ENCODE measurements around the gene GOLGA6L10.
"Not testable (repeated sequence)": the region's sequence is repeated elsewhere in the genome, so short reads cannot be mapped to it uniquely, and the experiment has no call there.

GOLGA6L10 gene, protein sequence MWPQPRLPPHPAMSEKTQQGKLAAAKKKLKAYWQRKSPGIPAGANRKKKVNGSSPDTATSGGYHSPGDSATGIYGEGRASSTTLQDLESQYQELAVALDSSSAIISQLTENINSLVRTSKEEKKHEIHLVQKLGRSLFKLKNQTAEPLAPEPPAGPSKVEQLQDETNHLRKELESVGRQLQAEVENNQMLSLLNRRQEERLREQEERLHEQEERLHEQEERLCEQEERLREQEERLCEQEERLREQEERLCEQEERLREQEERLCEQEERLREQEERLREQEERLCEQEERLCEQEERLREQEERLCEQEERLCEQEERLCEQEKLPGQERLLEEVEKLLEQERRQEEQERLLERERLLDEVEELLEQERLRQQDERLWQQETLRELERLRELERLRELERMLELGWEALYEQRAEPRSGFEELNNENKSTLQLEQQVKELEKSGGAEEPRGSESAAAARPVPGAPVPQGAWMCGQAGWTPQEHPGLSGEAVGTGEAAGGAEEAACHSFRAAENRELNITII

DNA sequence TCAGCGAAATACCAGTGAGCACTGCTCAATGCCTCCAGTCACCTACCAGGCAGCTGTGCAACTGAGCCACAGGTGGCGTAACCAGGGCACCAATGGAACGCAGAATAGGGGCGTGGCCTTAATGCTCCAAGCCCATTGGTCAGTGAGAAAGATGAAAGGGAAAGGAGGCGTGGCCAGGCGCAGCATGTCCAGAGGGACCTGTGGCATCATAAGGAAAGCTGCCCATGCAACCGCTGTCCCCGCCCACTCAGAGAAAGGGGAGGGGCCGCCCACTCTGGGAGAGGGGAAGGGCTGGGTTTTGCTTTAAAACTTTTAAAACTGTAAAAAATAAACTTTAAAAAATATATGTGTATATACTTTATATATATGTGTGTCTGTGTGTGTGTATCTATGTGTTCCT is at the start of gene GOLGA6L10:
TSS of gene GOLGA6L10 (minus strand) at position 101 of the 400 bp plus-strand sequence. CDS start at position 1, 100 bp downstream.
- H3K36me3 Mint-ChIP-seq, H3K9me3 Mint-ChIP-seq, H3K4me1 Mint-ChIP-seq, H3K27ac Mint-ChIP-seq, H3K27me3 Mint-ChIP-seq, H3K4me3 Mint-ChIP-seq: not testable (repeated sequence)

DNA sequence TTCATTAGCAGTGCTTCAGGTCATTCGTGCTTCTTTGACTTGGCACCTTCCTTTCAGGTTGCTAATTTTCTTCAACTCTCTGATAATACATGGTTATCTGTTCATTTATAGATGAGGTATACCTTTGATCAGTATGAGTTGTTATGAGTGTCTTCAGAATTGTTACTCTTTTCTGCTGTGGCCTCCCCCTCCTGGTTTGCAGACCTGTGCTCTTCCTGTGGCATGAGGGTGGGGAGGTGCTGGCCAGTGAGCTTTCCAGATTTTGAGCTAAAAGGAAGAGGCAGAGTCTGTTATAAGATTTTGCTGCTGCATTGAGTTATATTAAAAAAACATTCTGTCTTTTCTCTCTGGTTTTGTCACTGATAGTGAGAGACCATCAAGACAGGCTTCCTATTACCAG is 49.5 kb upstream of the GOLGA6L10 start:
- no peaks in the 10 kb centered on the region for H3K9me3 Mint-ChIP-seq
- no peak overlapping the region for H3K4me3 Mint-ChIP-seq
- H3K27me3 Mint-ChIP-seq: no peaks in the 10 kb centered on the region
- H3K4me1 Mint-ChIP-seq: no peaks in the 10 kb centered on the region
- no peaks in the 10 kb centered on the region for H3K36me3 Mint-ChIP-seq
- no peak overlapping the region for H3K27ac Mint-ChIP-seq

DNA sequence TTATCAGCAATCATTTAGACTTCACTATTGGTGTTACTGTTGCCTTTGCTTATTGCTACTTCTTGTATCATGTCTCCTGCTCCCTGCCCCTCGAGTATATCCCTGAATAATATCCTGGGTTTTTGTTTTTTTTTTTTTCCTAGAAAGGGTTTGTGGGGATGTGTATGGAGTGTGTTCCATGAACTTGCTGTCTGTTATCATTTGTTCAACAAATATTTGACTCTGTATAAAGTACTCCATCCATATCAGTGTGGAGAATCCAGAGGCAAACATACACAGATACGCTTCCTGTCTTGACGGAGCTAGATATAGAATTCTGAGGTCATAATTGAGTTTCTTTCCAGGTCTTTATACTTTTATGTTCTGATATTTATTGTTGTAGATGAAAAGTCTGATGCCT is 48.5 kb upstream of the GOLGA6L10 start:
- Mint-ChIP-seq H3K4me3 (no peak overlapping the region), H3K27me3 (no peaks in the 10 kb centered on the region), H3K27ac (no peak overlapping the region), H3K4me1 (no peaks in the 10 kb centered on the region), H3K36me3 (no peaks in the 10 kb centered on the region), H3K9me3 (no peaks in the 10 kb centered on the region)

DNA sequence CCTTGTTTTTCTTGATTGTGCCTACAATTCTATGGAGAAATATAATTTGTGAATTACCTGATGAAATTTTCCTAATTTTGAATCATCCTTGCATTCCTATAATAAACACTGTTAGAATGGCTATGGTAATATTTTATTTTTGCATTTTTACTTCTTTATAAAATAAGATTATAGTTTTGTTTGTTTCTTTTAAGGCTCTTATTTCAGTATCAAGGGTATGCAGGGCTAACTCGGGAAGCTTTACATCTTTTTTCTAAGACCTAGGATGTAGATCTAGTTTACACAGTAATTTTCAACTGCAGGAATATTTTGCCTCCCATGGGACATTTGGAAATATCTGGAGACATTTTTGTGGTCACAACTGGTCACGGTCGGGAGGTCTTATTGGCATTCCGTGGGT is 46.5 kb upstream of the GOLGA6L10 start:
- not testable (repeated sequence) for H3K36me3 Mint-ChIP-seq, H3K9me3 Mint-ChIP-seq, H3K4me1 Mint-ChIP-seq, H3K27ac Mint-ChIP-seq, H3K27me3 Mint-ChIP-seq, H3K4me3 Mint-ChIP-seq

DNA sequence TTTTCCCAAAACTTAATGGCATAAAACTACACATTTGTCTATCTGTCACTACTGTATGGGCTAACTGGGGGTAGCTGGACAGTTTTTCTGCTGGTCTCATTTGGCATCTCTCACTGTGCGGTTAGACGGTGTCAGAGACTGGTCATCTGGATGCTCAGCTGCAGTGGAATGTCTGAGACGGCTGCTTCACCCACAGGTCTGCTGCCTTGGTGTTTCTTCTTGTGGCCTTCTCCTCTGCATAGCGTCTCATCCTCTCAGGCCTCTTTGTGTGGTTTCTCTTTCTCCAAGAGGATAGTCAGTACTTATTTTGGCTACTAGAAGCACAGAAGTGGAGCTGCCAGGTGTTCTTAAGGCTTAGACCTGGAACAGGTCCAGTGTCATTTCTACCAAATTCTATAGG is 44.4 kb upstream of the GOLGA6L10 start:
- Mint-ChIP-seq H3K27ac (no peak overlapping the region), H3K27me3 (no peaks in the 10 kb centered on the region), H3K4me3 (no peak overlapping the region), H3K36me3 (no peaks in the 10 kb centered on the region), H3K9me3 (no peaks in the 10 kb centered on the region), H3K4me1 (peaks cover 9% of the 10 kb centered on the region)

DNA sequence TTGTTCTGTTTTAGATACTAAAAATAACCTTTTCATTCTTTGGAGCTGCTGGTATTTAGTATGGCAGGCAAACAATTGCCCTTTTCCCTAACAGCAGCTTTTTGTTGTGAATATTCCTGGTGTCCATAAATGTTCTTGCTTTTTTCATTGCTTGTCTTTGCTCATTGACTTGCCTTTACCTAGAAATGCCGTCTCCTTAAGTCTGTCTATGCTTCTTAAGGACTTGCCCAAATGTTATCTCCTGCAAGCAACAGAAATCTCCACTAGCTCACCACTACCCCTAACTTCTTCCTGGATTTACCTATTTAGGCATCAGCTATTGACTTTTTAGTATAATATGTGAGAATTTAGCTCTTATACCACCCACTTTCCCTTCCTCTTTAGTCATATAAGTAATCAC is 42.8 kb upstream of the GOLGA6L10 start:
- H3K4me3 Mint-ChIP-seq, H3K27me3 Mint-ChIP-seq, H3K9me3 Mint-ChIP-seq, H3K36me3 Mint-ChIP-seq, H3K4me1 Mint-ChIP-seq, H3K27ac Mint-ChIP-seq: not testable (repeated sequence)

DNA sequence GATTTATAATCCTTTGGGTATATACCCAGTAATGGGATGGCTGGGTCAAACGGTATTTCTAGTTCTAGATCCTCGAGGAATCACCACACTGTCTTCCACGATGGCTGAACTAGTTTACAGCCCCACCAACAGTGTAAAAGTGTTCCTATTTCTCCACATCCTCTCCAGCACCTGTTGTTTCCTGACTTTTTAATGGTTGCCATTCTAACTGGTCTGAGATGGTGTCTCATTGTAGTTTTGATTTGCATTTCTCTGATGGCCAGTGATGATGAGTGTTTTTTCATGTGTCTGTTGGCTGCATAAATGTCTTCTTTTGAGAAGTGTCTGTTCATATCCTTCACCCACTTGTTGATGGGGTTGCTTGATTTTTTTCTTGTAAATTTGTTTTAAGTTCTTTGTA is 40.9 kb upstream of the GOLGA6L10 start:
- H3K27me3 Mint-ChIP-seq, H3K36me3 Mint-ChIP-seq, H3K9me3 Mint-ChIP-seq, H3K4me1 Mint-ChIP-seq, H3K27ac Mint-ChIP-seq, H3K4me3 Mint-ChIP-seq: not testable (repeated sequence)

DNA sequence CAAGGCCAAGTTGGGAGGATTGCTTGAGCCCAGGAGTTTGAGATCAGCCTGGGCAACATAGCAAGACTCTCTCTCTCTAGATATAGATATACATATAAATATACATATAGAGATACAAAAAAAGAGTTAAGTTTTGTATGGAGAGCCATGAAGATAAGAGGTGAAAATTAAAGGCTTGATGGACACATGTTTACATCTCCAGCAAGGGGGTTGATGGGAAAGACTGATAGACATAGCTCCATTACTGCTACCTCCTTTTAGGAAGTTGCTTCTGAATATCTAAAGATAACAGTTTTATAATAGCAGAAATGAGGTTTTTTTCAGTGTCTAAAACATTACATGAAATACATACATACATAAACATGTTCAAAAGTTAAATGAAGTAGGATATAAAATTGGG is 37.9 kb upstream of the GOLGA6L10 start:
- H3K9me3 Mint-ChIP-seq, H3K27ac Mint-ChIP-seq, H3K4me3 Mint-ChIP-seq, H3K36me3 Mint-ChIP-seq, H3K27me3 Mint-ChIP-seq, H3K4me1 Mint-ChIP-seq: not testable (repeated sequence)

DNA sequence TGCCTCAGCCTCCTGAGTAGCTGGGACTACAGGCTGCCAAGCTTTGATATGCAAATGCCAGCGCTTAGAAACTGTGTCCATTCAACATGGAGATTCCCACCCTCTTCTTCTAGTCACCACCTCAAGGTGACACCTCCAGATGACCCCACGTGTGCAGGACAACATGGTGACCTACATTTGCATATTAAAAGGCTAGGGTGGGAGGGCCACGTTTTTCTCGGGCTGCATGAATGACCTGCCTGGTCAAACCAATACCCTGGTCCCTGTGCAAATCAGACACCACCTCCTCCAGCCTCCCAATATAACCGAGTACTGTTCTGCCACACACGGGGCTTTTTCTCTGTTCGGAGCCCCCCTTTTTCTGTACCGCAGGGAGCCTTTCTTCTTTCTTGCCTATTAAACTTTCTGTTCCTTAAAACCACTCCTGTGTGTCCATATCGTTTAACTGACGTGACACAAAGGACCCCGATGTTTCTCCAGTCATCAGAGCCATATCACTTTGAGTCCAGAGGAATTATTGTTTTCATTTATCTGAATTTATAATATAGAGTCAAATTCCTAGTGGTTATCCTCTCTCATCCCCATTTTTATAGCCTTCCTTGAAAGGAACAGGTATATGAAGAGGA is 32.2 kb upstream of the GOLGA6L10 start:
- not testable (repeated sequence) for H3K36me3 Mint-ChIP-seq, H3K4me1 Mint-ChIP-seq, H3K9me3 Mint-ChIP-seq, H3K27ac Mint-ChIP-seq, H3K27me3 Mint-ChIP-seq, H3K4me3 Mint-ChIP-seq

DNA sequence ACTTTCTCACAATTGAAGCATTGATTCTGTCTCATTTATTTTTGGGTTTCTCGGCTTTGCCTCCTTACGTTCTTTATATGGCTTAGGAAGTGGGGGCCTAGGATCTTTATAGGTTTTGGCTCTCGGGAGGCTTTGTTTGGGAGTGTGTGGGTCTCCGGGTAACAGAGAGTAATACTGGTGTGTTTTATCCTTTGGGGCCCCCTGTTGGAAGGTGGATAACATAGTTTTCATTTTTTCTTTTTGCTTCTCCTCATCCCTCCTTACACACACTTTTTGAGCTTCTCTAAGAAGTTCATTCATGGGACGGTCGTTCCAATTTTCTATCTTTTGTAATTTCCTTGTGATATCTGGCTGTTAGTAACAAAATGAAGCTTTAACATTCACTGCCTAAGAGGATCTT is 30.3 kb upstream of the GOLGA6L10 start:
- H3K36me3 Mint-ChIP-seq, H3K4me1 Mint-ChIP-seq, H3K27me3 Mint-ChIP-seq, H3K27ac Mint-ChIP-seq, H3K9me3 Mint-ChIP-seq, H3K4me3 Mint-ChIP-seq: not testable (repeated sequence)

DNA sequence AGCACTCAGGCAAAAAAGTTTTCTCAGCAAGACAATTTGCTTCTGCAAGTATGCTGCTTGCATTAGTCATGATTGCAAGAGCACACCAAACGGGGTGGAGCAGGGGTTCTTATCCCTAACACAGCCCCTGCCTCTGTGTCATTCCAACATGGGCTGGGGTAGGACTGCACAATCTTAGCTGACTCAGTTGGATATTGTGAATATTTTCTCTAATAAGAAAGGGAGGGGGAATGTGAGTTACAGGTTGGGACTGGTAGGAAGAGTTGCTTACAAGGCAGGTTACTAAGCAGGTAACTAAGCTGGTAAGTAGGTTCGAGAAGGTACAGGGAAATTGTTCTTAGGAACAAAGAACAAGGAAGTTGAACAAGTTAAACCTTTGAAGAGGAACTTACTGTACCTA is 24.4 kb upstream of the GOLGA6L10 start:
- H3K27ac Mint-ChIP-seq, H3K4me3 Mint-ChIP-seq, H3K36me3 Mint-ChIP-seq, H3K4me1 Mint-ChIP-seq, H3K9me3 Mint-ChIP-seq, H3K27me3 Mint-ChIP-seq: not testable (repeated sequence)

DNA sequence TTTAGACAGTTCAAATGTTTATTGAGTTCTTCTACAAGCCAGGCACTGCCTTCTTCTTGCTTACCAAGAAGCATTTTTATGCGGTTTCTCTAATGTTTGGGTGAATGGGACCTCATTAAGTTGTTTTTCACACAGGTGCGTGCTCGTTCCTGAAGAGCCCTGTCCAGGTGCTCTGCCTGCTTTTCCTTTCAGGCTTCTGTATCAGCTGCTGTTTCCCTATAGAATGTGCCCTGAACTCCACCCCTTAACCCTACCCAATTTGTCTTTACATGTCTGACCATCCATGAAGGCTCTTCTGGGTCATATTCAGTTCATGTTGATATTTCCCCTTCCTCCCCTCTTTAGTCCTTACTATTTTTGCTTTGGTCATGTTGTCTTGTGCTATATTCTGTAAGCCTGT is 22.4 kb upstream of the GOLGA6L10 start:
- Mint-ChIP-seq H3K27me3 (no peaks in the 10 kb centered on the region), H3K9me3 (no peaks in the 10 kb centered on the region), H3K36me3 (peaks cover 2% of the 10 kb centered on the region), H3K4me3 (no peak overlapping the region), H3K4me1 (peaks cover 7% of the 10 kb centered on the region), H3K27ac (no peak overlapping the region)

DNA sequence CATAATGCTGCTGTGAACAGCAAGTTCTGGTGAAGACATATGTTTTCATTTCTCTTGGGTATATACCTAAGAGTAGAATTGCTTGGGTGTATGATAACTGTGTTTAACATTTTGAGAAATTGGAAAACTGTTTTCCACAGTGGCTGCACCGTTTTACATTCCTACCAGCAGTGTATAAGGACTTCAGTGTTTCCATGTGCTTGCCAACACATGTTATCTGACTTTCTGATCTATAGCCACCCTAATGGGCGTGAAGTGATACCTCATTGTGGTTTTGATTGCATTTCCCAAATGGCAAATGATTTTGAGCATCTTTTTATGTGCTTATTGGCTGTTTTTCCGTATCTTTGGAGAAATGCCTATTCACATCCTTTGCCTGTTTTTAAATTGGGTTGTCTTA is 18.5 kb upstream of the GOLGA6L10 start:
- not testable (repeated sequence) for H3K36me3 Mint-ChIP-seq, H3K27me3 Mint-ChIP-seq, H3K9me3 Mint-ChIP-seq, H3K4me1 Mint-ChIP-seq, H3K27ac Mint-ChIP-seq, H3K4me3 Mint-ChIP-seq

DNA sequence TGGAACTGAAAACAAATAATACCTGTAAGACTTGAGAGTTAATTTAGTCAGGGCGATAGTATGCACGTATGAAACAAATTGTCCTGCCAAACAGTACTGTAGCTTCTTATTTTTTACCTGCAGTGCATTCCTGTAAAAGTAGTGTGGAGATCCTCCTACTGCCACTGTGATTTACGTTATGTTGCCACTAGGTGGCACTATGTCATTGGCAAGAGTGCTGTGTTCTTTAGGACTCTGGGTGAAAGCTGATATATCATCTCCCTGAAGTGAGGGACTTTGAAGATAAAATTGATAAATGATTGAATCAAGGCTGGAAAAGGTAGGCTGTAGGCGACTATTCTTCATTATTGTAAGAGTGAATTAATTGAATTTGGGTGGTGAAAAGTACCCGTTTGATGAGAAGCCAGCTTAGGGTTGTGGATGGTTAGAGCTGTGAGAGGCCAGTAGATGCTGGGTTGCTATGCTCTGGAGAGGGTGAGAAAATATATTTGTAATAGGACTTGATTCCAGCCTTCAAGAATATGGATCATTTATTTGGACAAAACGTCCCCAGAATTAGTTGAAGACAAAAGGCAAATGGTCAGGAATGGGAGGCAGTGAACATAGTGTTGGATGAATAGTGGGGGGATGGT is 16.5 kb upstream of the GOLGA6L10 start:
- H3K27me3 Mint-ChIP-seq, H3K9me3 Mint-ChIP-seq, H3K27ac Mint-ChIP-seq, H3K36me3 Mint-ChIP-seq, H3K4me1 Mint-ChIP-seq, H3K4me3 Mint-ChIP-seq: not testable (repeated sequence)

DNA sequence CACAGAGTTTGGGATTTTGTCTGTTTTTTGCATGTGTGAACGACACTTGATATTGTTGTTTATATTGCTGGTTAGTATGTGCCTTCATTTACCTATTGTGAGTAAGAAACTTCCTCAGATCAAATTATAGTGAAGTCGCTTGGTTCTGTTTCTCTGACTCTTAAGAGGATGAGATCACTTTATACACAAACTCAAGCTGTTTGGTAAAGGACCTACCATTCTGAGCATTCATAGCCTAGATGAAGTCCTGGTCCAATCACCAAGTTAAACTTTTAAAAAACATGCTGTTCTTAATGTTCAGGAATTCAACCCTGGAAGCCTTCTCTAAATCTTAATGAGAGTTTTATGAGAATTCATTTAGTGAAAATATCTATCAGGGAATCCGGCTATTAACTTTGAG is 15.3 kb upstream of the GOLGA6L10 start:
- not testable (repeated sequence) for H3K27me3 Mint-ChIP-seq, H3K36me3 Mint-ChIP-seq, H3K4me1 Mint-ChIP-seq, H3K27ac Mint-ChIP-seq, H3K4me3 Mint-ChIP-seq, H3K9me3 Mint-ChIP-seq

DNA sequence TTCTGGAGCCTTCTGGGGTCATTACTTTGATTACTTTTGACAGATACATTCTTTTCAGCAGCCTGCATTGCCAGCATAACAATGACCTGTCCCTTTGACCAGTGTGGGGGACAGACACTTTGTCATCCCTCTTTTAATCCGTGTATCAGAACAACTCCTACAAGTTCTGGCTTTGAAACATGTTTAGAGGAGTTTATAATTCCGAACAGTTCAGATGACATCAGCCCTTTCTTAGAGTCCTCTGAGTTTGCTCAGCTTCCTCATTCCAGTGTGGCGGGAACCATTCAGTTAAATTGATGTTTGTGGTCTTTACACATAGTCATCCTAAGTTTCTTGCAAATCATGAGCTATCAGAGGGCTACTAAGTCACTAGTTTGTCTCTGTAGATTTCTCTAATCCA is 13.5 kb upstream of the GOLGA6L10 start:
- not testable (repeated sequence) for H3K4me3 Mint-ChIP-seq, H3K4me1 Mint-ChIP-seq, H3K27ac Mint-ChIP-seq, H3K27me3 Mint-ChIP-seq, H3K36me3 Mint-ChIP-seq, H3K9me3 Mint-ChIP-seq
